HG02588 (cell line): ENCODE data around the gene USP5.
"Not testable (repeated sequence)": the region's sequence is repeated elsewhere in the genome, so short reads cannot be mapped to it uniquely, and the experiment has no call there.

ENCODE experiments used
- ATAC-seq: cut with Tn5 transposase; IDR thresholded peaks from one replicate; pipeline ENCODE4 v1.9.1; 2021; ENCODE audit warnings: mild to moderate bottlenecking, moderate library complexity; ENCODE audit not compliant: unreplicated experiment

The USP5 gene

DNA sequence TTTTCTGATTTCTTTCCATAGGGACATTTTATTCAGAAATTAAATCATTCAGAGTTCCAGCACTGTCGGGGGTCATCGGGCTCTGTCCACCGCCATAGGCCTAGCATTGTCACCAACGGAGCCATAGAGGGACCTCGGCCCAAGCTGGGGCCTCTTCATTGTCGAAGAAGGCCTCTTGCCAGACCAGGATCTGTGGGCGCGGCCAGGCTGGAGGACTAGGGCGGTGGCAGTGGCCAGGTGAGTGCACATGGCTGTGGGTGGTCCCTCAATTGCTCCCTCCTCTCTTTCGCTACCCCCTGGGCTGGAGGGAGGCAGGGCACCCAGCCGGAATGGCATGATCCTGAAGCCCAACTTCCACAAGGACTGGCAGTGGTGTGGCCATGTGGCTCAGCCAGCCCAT is 31.7 kb downstream of the USP5 start:
- ATAC-seq: no peak

DNA sequence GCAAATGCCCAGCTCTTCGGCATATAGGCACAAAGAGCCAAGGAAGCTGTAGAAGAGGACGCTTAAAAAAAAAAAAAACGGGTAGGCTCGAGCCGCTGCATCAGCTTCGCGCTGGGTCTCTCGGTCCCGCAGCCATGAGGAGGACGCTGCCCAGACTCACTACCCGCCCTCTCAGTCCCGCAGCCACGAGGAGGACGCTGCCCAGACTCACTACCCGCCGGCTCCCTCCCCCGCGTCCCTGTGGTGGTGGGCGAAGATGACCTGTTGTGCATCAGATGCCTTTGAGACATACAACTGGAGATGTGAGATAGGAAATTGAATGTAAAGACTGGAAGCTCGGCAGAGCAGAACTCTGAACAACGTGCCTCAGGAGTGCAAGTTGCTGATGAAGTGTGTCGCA is 32.6 kb downstream of the USP5 start:
- ATAC-seq: no peak

GRCh38 chr12:6886206-6886999 is 34.5 kb downstream of the USP5 start:
- not testable (repeated sequence) for ATAC-seq

DNA sequence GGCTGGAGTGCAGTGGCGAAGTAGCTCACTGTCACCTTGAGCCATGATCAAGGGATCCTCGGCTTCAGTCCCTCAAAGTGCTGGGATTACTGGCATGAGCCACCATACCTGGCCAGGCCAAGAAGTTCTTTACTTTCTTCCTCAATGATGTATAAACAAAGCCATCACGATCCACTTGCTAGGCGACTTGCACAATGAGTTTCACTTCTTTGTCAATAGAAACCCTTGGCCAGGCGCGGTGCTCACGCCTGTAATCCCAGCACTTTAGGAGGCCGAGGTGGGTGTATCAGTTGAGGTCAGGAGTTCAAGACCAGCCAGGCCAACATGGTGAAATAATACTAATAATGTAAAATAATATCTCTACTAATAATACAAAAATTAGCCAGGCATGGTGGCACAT is 35.5 kb downstream of the USP5 start:
- no peak for ATAC-seq

- no peak for ATAC-seq
These were observed 36.4 kb downstream of the USP5 start for GRCh38 chr12:6888360-6888759.

- ATAC-seq: not testable (repeated sequence)
These were observed 36.8 kb downstream of the USP5 start for GRCh38 chr12:6888794-6889193.

GRCh38 chr12:6889775-6890573 is 38.0 kb downstream of the USP5 start:
- not testable (repeated sequence) for ATAC-seq

GRCh38 chr12:6890789-6891645 is 39.1 kb downstream of the USP5 start:
- peak; percentile 93 for ATAC-seq

GRCh38 chr12:6891646-6892001 is 39.7 kb downstream of the USP5 start:
- no peak for ATAC-seq

- not testable (repeated sequence) for ATAC-seq
These were observed 40.7 kb downstream of the USP5 start for GRCh38 chr12:6892683-6893082.

GRCh38 chr12:6894321-6894720 is 42.4 kb downstream of the USP5 start:
- ATAC-seq: no peak

DNA sequence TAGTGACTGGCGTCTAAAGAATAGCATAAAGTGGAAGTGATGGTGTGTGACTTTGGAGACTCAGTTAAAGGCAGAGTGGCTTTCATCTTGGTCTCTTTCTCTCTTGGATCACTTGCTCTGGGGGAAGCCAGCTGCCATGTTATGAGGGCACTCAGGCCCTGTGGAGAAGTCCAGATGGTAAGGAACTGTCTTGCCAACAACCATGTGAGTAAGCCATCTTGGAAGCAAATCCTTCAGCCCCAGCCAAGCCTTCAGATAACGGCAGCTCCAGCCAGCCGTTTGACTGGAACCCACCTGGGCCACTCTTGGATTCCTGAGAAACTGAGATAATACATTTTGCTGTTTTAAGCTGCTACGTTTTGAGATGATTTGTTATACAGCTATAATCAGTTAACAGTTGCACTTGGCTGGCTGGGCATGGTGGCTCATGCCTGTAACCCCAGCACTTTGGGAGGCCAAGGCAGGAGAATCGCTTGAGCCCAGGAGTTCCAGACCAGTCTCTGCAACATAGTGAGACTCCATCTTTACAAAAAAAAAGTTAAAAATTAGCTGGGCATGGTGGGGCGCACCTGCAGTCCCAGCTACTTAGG is 45.0 kb downstream of the USP5 start:
- no peak for ATAC-seq

DNA sequence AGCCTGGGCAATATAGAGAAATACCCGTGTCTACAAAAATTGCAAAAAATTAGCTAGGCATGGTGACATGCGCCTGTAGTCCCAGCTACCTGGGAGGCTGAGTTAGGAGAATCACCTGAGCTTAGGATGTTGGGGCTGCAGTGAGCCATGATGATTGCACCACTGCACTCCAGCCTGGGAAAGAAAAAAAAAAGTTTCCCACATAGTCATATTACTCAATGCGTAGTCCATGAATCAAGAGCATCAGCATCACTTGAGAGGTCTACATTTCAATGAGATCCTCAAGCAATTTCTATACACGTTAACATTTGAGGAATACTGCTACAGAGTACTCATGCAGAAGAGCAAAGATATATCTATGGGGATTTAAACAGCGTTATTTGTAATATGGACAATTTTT is 47.5 kb downstream of the USP5 start:
- no peak for ATAC-seq

GRCh38 chr12:6899837-6900519 is 48.0 kb downstream of the USP5 start:
- no peak for ATAC-seq

- no peak for ATAC-seq
These were observed 50.5 kb downstream of the USP5 start for GRCh38 chr12:6902448-6902847.

GRCh38 chr12:6903722-6904121 is 51.8 kb downstream of the USP5 start:
- no peak for ATAC-seq

- ATAC-seq: peak; percentile 91
These were observed 52.6 kb downstream of the USP5 start, which contains the start of gene LRRC23 for GRCh38 chr12:6904280-6905276. TSS of gene LRRC23 (plus strand) at chr12:6904822. CDS start at chr12:6905634, 812 bp downstream.

DNA sequence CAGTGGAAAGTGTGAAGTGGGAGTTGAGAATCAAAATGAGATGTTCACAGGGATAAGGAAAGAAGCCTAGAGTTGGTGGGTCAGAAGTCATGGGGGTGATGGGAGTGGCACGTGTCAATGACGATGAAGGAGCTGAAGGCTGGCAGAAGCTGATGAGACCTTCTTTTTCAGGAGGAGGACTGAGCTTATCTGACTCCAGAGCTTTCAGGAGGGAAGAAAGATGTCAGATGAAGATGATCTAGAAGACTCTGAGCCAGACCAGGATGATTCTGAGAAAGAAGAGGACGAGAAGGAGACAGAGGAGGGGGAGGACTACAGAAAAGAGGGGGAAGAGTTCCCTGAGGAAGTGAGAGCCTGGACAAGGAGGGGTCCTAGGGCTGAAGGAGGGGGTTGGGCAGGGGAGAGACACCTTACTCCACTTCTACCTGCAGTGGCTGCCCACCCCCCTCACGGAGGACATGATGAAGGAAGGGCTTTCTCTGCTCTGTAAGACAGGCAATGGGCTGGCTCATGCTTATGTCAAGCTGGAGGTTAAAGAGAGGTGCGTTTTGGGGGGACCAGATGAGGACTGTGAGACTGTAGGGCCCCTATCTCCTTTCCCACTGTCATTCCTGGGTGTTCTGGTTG is 53.6 kb downstream of the USP5 start:
- ATAC-seq: no peak

DNA sequence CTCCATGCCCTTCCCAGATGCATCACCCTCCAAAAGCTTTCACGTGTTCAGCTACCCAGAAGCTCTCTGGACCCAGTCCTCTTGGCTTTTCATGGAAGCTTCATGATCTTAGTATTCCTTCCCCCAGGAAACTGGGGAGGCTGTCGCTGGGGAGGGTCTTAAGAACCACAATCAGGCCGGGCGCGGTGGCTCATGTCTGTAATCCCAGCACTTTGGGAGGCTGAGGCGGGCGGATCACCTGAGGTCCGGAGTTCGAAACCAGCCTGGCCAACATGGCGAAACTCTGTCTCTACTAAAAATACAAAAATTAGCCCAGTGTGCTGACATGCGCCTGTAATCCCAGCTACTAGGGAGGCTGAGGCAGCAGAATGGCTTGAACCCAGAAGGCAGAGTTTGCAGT is 56.2 kb downstream of the USP5 start:
- ATAC-seq: not testable (repeated sequence)
